ENCODE measurements around the gene BHLHE40.

BHLHE40 gene

DNA sequence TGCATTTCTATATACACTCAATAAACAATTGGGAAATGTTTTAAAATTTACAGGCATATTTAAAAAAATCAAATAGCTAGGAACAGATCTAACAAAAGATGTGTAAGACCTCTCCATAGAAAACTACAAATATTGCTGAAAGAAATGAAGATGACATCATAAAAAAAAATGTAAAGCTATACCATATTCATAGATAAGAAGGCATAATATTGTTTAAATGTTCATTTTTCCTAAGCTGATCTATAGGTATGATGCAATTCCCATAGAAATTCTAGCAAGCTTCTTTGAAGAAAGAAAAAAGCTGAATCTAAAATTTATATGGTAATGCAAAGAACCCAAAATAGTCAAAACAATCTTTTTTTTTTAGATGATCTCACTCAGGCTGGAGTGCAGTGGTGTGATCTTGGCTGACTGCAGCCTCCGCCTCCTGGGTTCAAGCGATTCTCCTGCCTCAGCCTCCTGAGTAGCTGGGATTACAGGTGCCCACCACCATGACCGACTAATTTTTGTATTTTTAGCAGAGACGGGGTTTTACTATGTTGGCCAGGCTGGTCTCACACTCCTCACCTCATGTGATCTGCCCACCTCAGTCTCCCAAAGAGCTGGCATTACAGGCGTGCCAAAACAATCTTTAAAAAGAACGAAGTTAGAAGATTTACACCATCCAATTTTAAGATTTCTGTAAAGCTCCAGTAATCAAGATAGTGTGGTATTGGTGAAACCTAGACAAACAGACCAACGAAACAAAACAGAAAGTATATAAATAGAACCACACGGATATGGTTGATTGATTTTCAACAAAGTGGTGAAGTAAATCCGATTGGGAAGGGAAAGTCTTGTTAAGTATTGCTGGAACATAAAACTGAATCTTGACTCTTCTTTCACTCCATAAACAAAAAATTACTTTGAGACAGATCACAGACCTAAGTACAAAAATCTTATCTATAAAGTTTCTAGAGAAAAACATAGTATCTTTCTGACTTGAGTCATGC is 6.3 kb upstream of the BHLHE40 start:
- no peak overlapping the region for H3K27ac Mint-ChIP-seq
- peaks cover 4% of the 10 kb centered on the region for H3K27me3 Mint-ChIP-seq
- CTCF ChIA-PET: interaction anchor here (1.2 to 9.6 kb wide), 4 partner anchors 28 to 260 kb away, joined by 3 to 158 read pairs (median 4); no protein-coding TSS in a partner anchor
- peaks cover 31% of the 10 kb centered on the region for H3K4me1 Mint-ChIP-seq
- H3K9me3 Mint-ChIP-seq: peaks cover 33% of the 10 kb centered on the region
- no peak overlapping the region for H3K4me3 Mint-ChIP-seq
- peaks cover 35% of the 10 kb centered on the region for H3K36me3 Mint-ChIP-seq
- DNase-seq: no peak

- Mint-ChIP-seq H3K9me3 (peaks cover 23% of the 10 kb centered on the region), H3K27ac (no peak overlapping the region), H3K4me1 (peaks cover 31% of the 10 kb centered on the region), H3K27me3 (peaks cover 4% of the 10 kb centered on the region), H3K4me3 (no peak overlapping the region), H3K36me3 (peaks cover 23% of the 10 kb centered on the region)
- CTCF ChIA-PET: interaction anchor here (9.6 kb wide), 1 partner anchor 261 kb away, joined by 158 read pairs; no protein-coding TSS in a partner anchor
- DNase-seq: no peak
Observed at GRCh38 chr3:4974154-4974553, 5.1 kb upstream of the BHLHE40 start.

DNA sequence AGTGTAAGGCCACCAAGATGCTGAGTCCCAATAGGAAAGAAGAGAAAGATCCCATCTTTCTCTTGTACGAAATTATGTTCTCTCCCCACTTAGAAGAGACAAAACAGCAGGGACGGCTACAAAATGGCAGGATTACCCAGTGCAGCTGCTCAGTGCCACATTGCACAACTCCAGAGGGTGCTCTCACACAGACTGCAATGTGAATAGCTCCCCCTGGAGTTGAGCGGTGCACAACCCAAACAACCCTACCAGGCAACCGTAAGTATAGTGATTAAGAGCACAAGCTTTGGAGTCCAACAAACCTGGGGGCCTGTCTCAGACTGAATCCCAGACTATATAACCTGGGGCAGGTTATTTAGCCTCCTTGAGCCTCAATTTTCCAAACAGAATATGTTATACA is 3.1 kb upstream of the BHLHE40 start:
- CTCF ChIA-PET: interaction anchor here (0.7 to 9.6 kb wide), 44 partner anchors 9 to 626 kb away, joined by 3 to 158 read pairs (median 8); no protein-coding TSS in a partner anchor
- Mint-ChIP-seq H3K27ac (peak overlapping the region; percentile 99), H3K4me3 (peak overlapping the region; percentile 97), H3K27me3 (peaks cover 4% of the 10 kb centered on the region), H3K36me3 (peaks cover 30% of the 10 kb centered on the region), H3K4me1 (peaks cover 31% of the 10 kb centered on the region), H3K9me3 (peaks cover 7% of the 10 kb centered on the region)
- peak; percentile 65 for DNase-seq

DNA sequence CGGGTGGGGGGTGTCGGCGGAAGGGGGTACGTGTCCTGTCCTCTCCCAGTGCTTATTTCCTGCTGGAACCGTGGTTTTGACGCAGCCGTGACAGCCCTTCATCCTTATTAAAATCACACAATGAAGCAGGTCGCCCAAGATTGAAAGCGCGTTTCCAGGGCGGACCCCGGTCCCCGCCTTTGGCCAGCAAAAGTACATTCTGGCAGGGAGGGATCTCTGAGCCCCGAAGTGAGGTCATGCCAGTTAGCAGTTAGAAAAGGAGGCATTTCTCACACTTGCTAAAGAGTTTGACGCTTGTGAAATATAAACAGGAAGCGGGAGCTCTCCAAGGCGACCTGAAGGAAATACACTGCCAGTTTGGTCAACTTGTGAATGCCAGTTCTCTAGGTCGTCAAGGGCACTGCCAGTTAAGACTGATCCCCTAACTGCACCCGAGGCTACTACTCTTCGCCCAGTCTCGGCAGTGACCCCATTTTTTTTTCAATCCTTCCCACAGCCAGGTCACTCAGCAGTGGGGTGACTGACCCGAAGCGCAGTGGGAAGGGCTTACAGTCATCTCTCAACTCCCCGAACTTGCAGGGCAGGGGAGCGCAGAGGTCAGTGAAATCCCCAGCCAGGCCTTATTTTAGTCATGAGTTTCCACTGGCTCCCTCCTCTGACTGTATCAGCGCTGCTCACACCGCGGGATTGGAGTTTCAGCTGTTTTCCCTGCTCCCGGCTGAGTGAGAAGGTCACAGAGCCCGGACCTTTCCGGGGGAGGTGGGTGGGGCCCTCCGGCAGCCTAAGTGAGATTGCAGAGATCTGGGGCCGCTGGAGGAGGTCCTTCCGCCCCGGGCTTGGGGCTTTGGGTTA is 2.0 kb upstream of the BHLHE40 start:
- peaks cover 42% of the 10 kb centered on the region for H3K4me1 Mint-ChIP-seq
- peak overlapping the region; percentile 99 for H3K27ac Mint-ChIP-seq
- H3K27me3 Mint-ChIP-seq: peaks cover 4% of the 10 kb centered on the region
- DNase-seq: peak; percentile 73
- peaks cover 1% of the 10 kb centered on the region for H3K9me3 Mint-ChIP-seq
- H3K4me3 Mint-ChIP-seq: peak overlapping the region; percentile 97
- H3K36me3 Mint-ChIP-seq: peaks cover 36% of the 10 kb centered on the region
- CTCF ChIA-PET: interaction anchor here (0.6 to 11.3 kb wide), 37 partner anchors 7 to 627 kb away, joined by 3 to 158 read pairs (median 9); no protein-coding TSS in a partner anchor

DNA sequence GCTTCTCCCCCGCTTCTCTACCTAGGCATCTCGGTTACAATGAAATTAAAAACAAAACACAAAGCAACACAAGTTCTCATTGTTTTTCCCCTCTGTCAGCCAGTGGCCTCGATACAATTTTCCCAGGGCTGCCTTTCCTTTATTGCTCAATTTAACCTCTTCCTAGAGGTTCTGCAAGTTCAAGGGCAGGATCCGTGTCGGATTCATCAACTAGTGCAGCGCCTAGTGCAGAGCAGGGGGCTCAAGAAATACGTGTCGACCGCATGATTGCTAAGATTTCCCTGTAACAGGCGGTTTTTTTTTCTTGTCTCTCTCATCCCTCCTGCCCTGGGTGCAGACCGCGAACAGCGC is 1.4 kb upstream of the BHLHE40 start:
- Mint-ChIP-seq H3K36me3 (peaks cover 42% of the 10 kb centered on the region), H3K27ac (peak overlapping the region; percentile 99), H3K9me3 (no peaks in the 10 kb centered on the region), H3K4me1 (peaks cover 47% of the 10 kb centered on the region), H3K27me3 (peaks cover 4% of the 10 kb centered on the region), H3K4me3 (peak overlapping the region; percentile 97)
- no peak for DNase-seq
- CTCF ChIA-PET: interaction anchor here (0.8 to 11.3 kb wide), 17 partner anchors 10 to 265 kb away, joined by 3 to 158 read pairs (median 11); no protein-coding TSS in a partner anchor

DNA sequence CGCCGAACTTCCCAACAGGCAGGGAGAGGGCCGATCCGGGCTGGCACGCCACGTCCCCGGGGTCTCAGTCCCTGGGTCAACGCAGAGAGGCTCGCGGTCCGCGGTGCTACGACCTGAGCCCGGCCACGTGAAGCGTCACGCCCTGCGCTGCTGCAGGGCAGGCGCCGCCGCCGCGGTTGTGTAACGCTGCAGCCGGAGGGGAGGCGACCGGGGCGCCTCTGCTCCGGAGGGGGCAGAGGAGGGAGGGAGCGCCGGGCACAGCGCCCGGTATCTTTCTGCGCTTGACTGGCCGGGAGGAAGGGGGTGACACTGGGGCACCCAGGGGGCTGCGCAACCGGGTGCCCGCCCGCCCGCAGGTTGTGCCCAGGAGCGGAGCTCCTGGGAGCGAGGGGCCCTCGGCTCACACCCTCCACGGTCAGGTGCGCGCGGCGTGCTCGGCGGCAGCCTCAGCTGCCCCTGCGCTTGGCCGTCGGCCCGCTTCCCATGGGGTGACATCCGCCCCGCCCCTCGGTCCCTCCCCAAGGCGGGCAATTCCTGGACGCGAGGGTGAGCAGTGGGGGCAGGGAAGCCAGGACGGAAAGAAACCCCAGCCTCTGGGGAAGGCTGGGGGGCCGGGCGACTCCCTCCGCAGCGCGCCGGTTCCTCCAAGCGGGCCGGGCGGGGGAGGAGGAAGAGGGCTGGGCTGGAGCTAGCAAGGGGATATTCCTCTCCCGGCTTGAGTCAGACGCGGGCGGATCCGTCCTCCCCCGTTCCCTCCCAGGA is 852 bp upstream of the BHLHE40 start:
- Mint-ChIP-seq H3K27ac (peak overlapping the region; percentile 99), H3K27me3 (no peaks in the 10 kb centered on the region), H3K4me1 (peaks cover 50% of the 10 kb centered on the region), H3K4me3 (peak overlapping the region; percentile 97), H3K36me3 (peaks cover 43% of the 10 kb centered on the region), H3K9me3 (no peaks in the 10 kb centered on the region)
- CTCF ChIA-PET: interaction anchor here (0.6 to 11.3 kb wide), 22 partner anchors 42 to 265 kb away, joined by 3 to 158 read pairs (median 10); no protein-coding TSS in a partner anchor
- peak; percentile 94 for DNase-seq

DNA sequence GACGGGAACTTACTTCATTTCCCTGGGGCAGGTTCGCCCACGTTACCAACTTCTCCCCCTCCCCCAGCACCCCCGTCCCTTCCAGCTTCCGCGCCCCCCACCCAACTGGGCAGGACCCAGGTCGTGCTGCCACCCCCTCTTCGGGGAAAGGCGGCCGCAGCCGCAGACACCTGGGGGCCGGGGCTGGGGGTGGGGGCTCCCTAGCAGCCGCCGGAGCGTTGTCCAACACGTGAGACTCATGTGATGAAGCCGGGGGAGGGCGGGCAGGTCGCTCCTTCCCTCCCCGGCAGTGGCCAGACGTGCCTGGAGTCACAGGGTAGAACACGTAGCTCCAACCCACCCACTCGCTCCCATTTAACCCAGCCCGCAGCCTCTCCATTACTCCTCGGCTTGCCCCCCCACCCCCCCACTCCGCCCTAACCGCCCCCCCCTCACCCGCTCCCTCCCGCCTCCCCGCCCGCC is 240 bp upstream of the BHLHE40 start:
- Mint-ChIP-seq H3K27ac (peak overlapping the region; percentile 99), H3K9me3 (no peaks in the 10 kb centered on the region), H3K4me3 (peak overlapping the region; percentile 97), H3K4me1 (peaks cover 56% of the 10 kb centered on the region), H3K27me3 (no peaks in the 10 kb centered on the region), H3K36me3 (peaks cover 49% of the 10 kb centered on the region)
- CTCF ChIA-PET: interaction anchor here (0.7 to 11.3 kb wide), 18 partner anchors 41 to 266 kb away, joined by 3 to 158 read pairs (median 7); no protein-coding TSS in a partner anchor
- DNase-seq: peak; percentile 97

- Mint-ChIP-seq H3K4me3 (peak overlapping the region; percentile 97), H3K9me3 (no peaks in the 10 kb centered on the region), H3K27me3 (no peaks in the 10 kb centered on the region), H3K27ac (peak overlapping the region; percentile 99), H3K4me1 (peaks cover 65% of the 10 kb centered on the region), H3K36me3 (peaks cover 58% of the 10 kb centered on the region)
- CTCF ChIA-PET: interaction anchor here (0.7 to 11.3 kb wide), 28 partner anchors 40 to 347 kb away, joined by 3 to 158 read pairs (median 4); no protein-coding TSS in a partner anchor
- DNase-seq: peak; percentile 92
Observed at GRCh38 chr3:4980229-4981203, 1.3 kb downstream of the BHLHE40 start.

- Mint-ChIP-seq H3K27ac (peak overlapping the region; percentile 84), H3K36me3 (peaks cover 66% of the 10 kb centered on the region), H3K27me3 (no peaks in the 10 kb centered on the region), H3K4me3 (peak overlapping the region; percentile 97), H3K9me3 (no peaks in the 10 kb centered on the region), H3K4me1 (peaks cover 65% of the 10 kb centered on the region)
- CTCF ChIA-PET: interaction anchor here (1.5 to 11.3 kb wide), 8 partner anchors 39 to 269 kb away, joined by 3 to 158 read pairs (median 10); no protein-coding TSS in a partner anchor
- no peak for DNase-seq
Observed at GRCh38 chr3:4981294-4981664, 2.0 kb downstream of the BHLHE40 start.

DNA sequence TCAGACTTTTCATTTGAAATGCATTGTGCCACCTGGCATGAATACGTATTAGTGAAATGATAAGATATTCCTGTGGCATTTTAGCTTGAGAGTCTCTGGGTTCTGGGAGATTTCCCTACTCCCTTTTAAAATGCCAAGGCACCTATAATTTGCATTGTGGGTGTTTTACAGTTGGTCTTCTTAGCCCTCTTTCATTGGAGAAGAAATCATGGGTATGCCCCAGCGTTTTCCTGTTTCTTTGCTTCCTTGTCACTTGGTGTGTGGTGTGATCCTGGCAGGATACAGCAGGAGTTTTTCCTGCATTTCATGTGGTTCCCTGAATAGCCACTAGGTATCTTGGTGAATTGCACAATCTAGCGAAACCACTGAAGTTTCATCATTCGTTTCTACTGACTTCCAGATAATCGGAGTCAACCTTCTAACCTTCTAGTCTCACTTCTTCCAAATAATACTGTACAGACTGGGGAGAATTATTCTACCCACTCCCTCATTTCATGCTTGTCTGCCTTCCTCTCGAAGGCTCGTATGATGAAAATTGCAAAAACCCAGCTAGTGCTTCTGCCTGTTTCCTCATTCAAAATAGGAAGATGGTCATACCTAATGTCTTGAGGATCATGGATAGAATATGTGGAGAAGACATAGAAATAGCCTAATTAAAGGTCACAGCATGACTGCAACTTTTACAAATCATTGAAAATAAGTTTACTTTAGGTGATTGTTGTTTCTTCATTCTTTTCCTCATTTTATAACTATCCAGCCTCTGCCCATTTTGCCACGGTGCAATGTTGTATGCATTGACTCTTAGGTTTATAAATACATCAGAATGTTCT is 2.6 kb downstream of the BHLHE40 start:
- Mint-ChIP-seq H3K27me3 (no peaks in the 10 kb centered on the region), H3K27ac (peak overlapping the region; percentile 84), H3K36me3 (peaks cover 68% of the 10 kb centered on the region), H3K4me3 (peak overlapping the region; percentile 97), H3K9me3 (no peaks in the 10 kb centered on the region), H3K4me1 (peaks cover 65% of the 10 kb centered on the region)
- DNase-seq: no peak
- CTCF ChIA-PET: interaction anchor here (0.7 to 11.3 kb wide), 10 partner anchors 38 to 324 kb away, joined by 3 to 112 read pairs (median 8); no protein-coding TSS in a partner anchor
